Measurements from ENCODE around the gene ARMH3.

DNA sequence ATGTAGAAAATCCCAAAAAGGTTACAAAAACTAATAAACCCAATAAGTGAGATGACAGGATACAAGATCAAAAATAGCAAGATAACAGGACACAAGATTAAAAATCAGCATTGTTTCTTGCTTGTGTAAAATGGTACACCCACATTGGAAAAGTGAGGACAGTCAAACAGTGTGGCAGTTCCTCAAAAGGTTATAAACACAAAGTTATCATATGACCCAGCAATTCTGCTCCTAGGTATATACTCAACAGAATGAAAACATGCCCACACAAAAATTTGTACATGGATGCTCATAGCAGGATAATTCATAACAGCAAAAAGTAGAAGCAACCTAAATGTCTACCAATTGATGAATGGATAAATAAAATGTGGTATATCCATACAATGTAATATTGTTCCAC lies 105.8 kb downstream of the ARMH3 start:
- TF ChIP-seq, protein P1, sequence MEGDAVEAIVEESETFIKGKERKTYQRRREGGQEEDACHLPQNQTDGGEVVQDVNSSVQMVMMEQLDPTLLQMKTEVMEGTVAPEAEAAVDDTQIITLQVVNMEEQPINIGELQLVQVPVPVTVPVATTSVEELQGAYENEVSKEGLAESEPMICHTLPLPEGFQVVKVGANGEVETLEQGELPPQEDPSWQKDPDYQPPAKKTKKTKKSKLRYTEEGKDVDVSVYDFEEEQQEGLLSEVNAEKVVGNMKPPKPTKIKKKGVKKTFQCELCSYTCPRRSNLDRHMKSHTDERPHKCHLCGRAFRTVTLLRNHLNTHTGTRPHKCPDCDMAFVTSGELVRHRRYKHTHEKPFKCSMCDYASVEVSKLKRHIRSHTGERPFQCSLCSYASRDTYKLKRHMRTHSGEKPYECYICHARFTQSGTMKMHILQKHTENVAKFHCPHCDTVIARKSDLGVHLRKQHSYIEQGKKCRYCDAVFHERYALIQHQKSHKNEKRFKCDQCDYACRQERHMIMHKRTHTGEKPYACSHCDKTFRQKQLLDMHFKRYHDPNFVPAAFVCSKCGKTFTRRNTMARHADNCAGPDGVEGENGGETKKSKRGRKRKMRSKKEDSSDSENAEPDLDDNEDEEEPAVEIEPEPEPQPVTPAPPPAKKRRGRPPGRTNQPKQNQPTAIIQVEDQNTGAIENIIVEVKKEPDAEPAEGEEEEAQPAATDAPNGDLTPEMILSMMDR (IDR thresholded peaks at IDR 0.05 in 2 of 3, conservative IDR thresholded peaks at IDR 0.05 in 1 of 3; ENCODE audit: control insufficient read depth in 2 of 3, extremely low read depth in 1 of 3, insufficient read depth in 1 of 3, low read depth in 3 of 3, low read length in 3 of 3) = no peak
- no peak for TF ChIP-seq ZNF384 (IDR thresholded peaks at IDR 0.05; ENCODE audit: borderline replicate concordance, low read depth, low read length)
- no peak for TF ChIP-seq HDGF (IDR thresholded peaks at IDR 0.05)
- TF ChIP-seq FOXM1 (IDR thresholded peaks at IDR 0.05; ENCODE audit: low read depth, low read length) = no peak
- TF ChIP-seq MAX (IDR thresholded peaks at IDR 0.05; ENCODE audit: low read depth, low read length) = no peak
